Thyroid gland (tissue), 4 donors: ENCODE results near the gene NEUROG3. TPM values are rescaled to one million over a fixed set of nuclear protein-coding genes. Genes with fewer than 3 reads are reported as not detected.

Experiments
- DNase-seq, 2 donors: peaks; one replicate each; pipeline ENCODE4 v3.0.0-alpha.2; 2019
- H3K27ac ChIP-seq, 3 donors: fragments of 200-600 bp; sonication (generic); 1 replicate in 2 of 3; 2 replicates in 1 of 3; pipeline ENCODE4 v1.5.1; 2016 to 2019; ENCODE audit warnings: mild to moderate bottlenecking in 1 of 3, moderate library complexity in 1 of 3
- H3K27me3 ChIP-seq: fragments of 200-600 bp; sonication (generic); one replicate; pipeline ENCODE4 v1.5.1; 2019
- H3K36me3 ChIP-seq, 2 donors: fragments of 200-600 bp; sonication (generic); one replicate each; pipeline ENCODE4 v1.5.1; 2016 to 2019
- H3K4me1 ChIP-seq, 2 donors: fragments of 200-600 bp; sonication (generic); one replicate each; pipeline ENCODE4 v1.5.1; 2017 to 2019
- H3K4me3 ChIP-seq, 3 donors: fragments of 200-600 bp; sonication (generic); replicated peaks in 1 of 3; 1 replicate in 2 of 3; 2 replicates in 1 of 3; pipeline ENCODE4 v1.5.1; 2016; ENCODE audit warnings: mild to moderate bottlenecking in 1 of 3
- H3K9me3 ChIP-seq: fragments of 200-600 bp; sonication (generic); one replicate; pipeline ENCODE4 v1.5.1; 2017
- CTCF ChIP-seq, 6 experiments: fragments of 200-600 bp in 3 of 6; fragments of 450-650 bp in 3 of 6; sonication (generic) in 3 of 6; IDR thresholded peaks; one replicate each; pipeline ENCODE4 v1.5.1; 2016 to 2019; ENCODE audit warnings: antibody characterized with exemption in 6 of 6, mild to moderate bottlenecking in 2 of 6, inconsistent platforms in 1 of 6, moderate library complexity in 1 of 6
- POLR2A ChIP-seq, 2 donors: fragments of 450-650 bp; IDR thresholded peaks; one replicate each; pipeline ENCODE4 v1.6.1; 2017; ENCODE audit warnings: antibody characterized with exemption in 2 of 2, mild to moderate bottlenecking in 2 of 2, moderate library complexity in 1 of 2
- WGBS, 2 donors: methylation state at CpG; one replicate each; pipeline ENCODE4 v1.1.5; 2017; 5-methylcytosine and 5-hydroxymethylcytosine counted together
- intact Hi-C: fragments of 100-400 bp; cut with DNase I; formaldehyde crosslinking; loops from one replicate; pipeline ENCODE4 v1.15.1; 2023
- total RNA-seq, 4 donors: library from RNA; depleted of rRNA; stranded (reverse); fragments of >200 nt; gene quantifications; one replicate each; pipeline ENCODE4 v1.2.3, GENCODE V29; 2016

Gene NEUROG3
- total RNA-seq, 4 donors from 2014 or later: 1.9 TPM; not detected in 3

GRCh38 chr10:69584624-69585023, 11.4 kb upstream of the NEUROG3 start:
- Histone ChIP-seq H3K4me3 (no peak overlapping the region), H3K36me3 (no peaks in the 10 kb centered on the region), H3K27me3 (no peaks in the 10 kb centered on the region), H3K4me1 (no peaks in the 10 kb centered on the region), H3K9me3 (no peaks in the 10 kb centered on the region), H3K27ac (no peak overlapping the region)
- WGBS, 2 donors: 89 to 96% methylated on average over 3 of the region's 3 CpGs
- intact Hi-C loops: no loop called here
- no peak for DNase-seq
- no peak for TF ChIP-seq POLR2A (IDR thresholded peaks at IDR 0.05)
- no peak for TF ChIP-seq CTCF (IDR thresholded peaks at IDR 0.05)

- intact Hi-C loops: no loop called here
- H3K4me3 ChIP-seq: no peak overlapping the region
- H3K36me3 ChIP-seq: no peaks in the 10 kb centered on the region
- H3K4me1 ChIP-seq: no peaks in the 10 kb centered on the region
- H3K27me3 ChIP-seq: no peaks in the 10 kb centered on the region
- 62 to 71% methylated on average over 1 to 2 of the region's 2 CpGs for WGBS, 2 donors
- no peaks in the 10 kb centered on the region for H3K9me3 ChIP-seq
- DNase-seq: no peak
- TF ChIP-seq POLR2A (IDR thresholded peaks at IDR 0.05): no peak
- no peak for TF ChIP-seq CTCF (IDR thresholded peaks at IDR 0.05)
- no peak overlapping the region for H3K27ac ChIP-seq
These were observed 9.9 kb upstream of the NEUROG3 start for GRCh38 chr10:69583106-69583505.

GRCh38 chr10:69580435-69580834, 7.2 kb upstream of the NEUROG3 start:
- no peaks in the 10 kb centered on the region for H3K27me3 ChIP-seq
- H3K9me3 ChIP-seq: no peaks in the 10 kb centered on the region
- 72 to 88% methylated on average over 5 of the region's 5 CpGs for whole genome bisulfite sequencing, 2 donors
- intact Hi-C loops: no loop called here
- no peak overlapping the region for H3K27ac ChIP-seq
- TF ChIP-seq CTCF (IDR thresholded peaks at IDR 0.05): no peak
- TF ChIP-seq POLR2A (IDR thresholded peaks at IDR 0.05): no peak
- H3K4me1 ChIP-seq: no peaks in the 10 kb centered on the region
- H3K4me3 ChIP-seq: no peak overlapping the region
- DNase-seq: no peak
- H3K36me3 ChIP-seq: no peaks in the 10 kb centered on the region

GRCh38 chr10:69579464-69580060, 6.3 kb upstream of the NEUROG3 start:
- no peak overlapping the region for H3K27ac ChIP-seq
- no peak for TF ChIP-seq POLR2A (IDR thresholded peaks at IDR 0.05)
- no peak for TF ChIP-seq CTCF (IDR thresholded peaks at IDR 0.05)
- DNase-seq: no peak
- no peaks in the 10 kb centered on the region for H3K9me3 ChIP-seq
- no peaks in the 10 kb centered on the region for H3K36me3 ChIP-seq
- WGBS, 2 donors: 10 to 24% methylated on average over 8 of the region's 8 CpGs
- intact Hi-C loops: no loop called here
- H3K4me3 ChIP-seq: no peak overlapping the region
- H3K27me3 ChIP-seq: peaks cover 2% of the 10 kb centered on the region
- no peaks in the 10 kb centered on the region for H3K4me1 ChIP-seq

- no peak overlapping the region for H3K27ac ChIP-seq
- H3K4me1 ChIP-seq: peaks cover 0 to under 1% of the 10 kb centered on the region in 2 donors
- TF ChIP-seq POLR2A (IDR thresholded peaks at IDR 0.05) (no peak), CTCF (IDR thresholded peaks at IDR 0.05) (no peak)
- H3K4me3 ChIP-seq: no peak overlapping the region
- intact Hi-C loops: no loop called here
- DNase-seq: no peak
- WGBS, 2 donors: 0 to 1% methylated on average over 9 to 25 of the region's 32 CpGs
- H3K9me3 ChIP-seq: no peaks in the 10 kb centered on the region
- H3K36me3 ChIP-seq: no peaks in the 10 kb centered on the region
- H3K27me3 ChIP-seq: peaks cover 6% of the 10 kb centered on the region
These were observed 5.3 kb upstream of the NEUROG3 start for GRCh38 chr10:69578508-69578991.
